ENCODE data around the gene TMEM256.

GRCh38 chr17:7356756-7357155, 47.1 kb downstream of the TMEM256 start:
- TF ChIP-seq REST (IDR thresholded peaks at IDR 0.05; ENCODE audit: borderline replicate concordance) (no peak), CTCF (IDR thresholded peaks at IDR 0.05; ENCODE audit: poor library complexity, severe bottlenecking) (no peak), EZH2 (IDR thresholded peaks at IDR 0.05; ENCODE audit: borderline replicate concordance, insufficient read depth, low read length, poor library complexity, severe bottlenecking) (no peak), TAF1 (IDR thresholded peaks at IDR 0.05; ENCODE audit: low read depth) (no peak), RAD21 (conservative IDR thresholded peaks at IDR 0.05) (no peak), SMC3 (conservative IDR thresholded peaks at IDR 0.05; ENCODE audit: poor library complexity) (no peak), POLR2AphosphoS5 (IDR thresholded peaks at IDR 0.05) (no peak), EP300 (conservative IDR thresholded peaks at IDR 0.05; ENCODE audit: poor library complexity, severe bottlenecking) (no peak), MXI1 (conservative IDR thresholded peaks at IDR 0.05; ENCODE audit: poor library complexity, severe bottlenecking) (no peak)
